ENCODE measurements around the gene MACROD2. TPM values are rescaled to one million over a fixed set of nuclear protein-coding genes. Genes with fewer than 3 reads are reported as not detected.
"Not testable (repeated sequence)": the region's sequence is repeated elsewhere in the genome, so short reads cannot be mapped to it uniquely, and the experiment has no call there.

MACROD2 gene
- total RNA-seq, 4 donors from 2014 or later = 2.1 to 28.1 (median 12.6) TPM

DNA sequence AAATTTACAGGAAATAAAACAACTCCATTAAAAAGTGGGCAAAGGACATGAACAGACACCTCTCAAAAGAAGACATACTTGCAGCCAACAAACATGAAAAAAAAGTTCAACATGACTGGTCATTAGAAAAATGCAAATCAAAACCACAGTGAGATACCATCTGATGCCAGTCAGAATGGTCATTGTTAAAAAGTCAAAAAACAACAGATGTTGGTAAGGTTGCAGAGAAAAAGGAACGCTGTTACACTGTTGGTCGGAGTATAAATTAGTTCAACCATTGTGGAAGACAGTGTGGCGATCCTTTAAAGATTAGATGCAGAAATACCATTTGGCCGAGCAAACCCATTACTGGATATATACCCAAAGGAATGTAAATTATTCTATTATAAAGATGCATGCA, 1200.1 kb downstream of the MACROD2 start:
- no peak overlapping the region for H3K27ac ChIP-seq
- H3K4me1 ChIP-seq = no peaks in the 10 kb centered on the region
- H3K4me3 ChIP-seq = no peak overlapping the region
- no peak for DNase-seq
- no peaks in the 10 kb centered on the region for H3K9me3 ChIP-seq
- H3K27me3 ChIP-seq = no peaks in the 10 kb centered on the region
- H3K36me3 ChIP-seq = no peaks in the 10 kb centered on the region
- intact Hi-C loops (cut with DNase I; ENCODE audit: low total_unique reads) = no loop called here
- no peak for TF ChIP-seq CTCF (IDR thresholded peaks at IDR 0.05)
- no peak for TF ChIP-seq POLR2A (IDR thresholded peaks at IDR 0.05)

DNA sequence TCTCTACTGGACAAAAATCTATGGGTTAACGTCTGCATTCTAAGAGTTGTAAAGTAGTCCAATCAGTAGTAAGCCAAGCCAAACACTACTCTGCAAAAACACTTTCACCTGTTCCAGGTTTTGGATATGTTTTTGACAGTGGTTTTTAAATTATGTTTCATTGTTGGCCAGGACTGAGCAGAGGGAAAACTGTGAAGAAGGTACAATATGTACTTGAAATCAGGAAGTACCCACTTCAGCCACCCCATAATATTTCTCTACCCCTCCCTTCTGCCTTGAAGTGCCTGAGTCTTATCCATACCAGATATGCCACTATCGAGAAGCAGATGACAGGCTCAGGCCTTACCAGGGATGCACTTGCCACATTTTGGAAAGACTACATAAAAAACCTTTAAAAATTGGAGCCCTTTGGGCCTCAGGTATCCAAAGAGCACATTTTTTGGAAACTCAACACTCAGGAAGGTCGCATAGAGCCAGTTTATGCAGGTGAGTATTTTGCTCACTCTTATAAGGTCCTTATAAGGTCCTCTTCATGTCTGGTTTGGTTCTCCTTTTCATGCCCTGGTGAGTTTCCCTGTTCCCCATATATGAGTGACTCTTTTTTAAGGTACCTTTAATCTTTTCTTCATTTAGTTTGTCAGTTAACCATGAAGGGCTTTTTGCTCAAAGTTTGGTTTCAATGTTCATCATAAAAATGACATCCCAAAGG, 1201.4 kb downstream of the MACROD2 start:
- intact Hi-C loops (cut with DNase I; ENCODE audit: low total_unique reads) = no loop called here
- no peaks in the 10 kb centered on the region for H3K9me3 ChIP-seq
- no peaks in the 10 kb centered on the region for H3K4me1 ChIP-seq
- H3K27ac ChIP-seq = no peak overlapping the region
- H3K4me3 ChIP-seq = no peak overlapping the region
- no peak for DNase-seq
- H3K36me3 ChIP-seq = no peaks in the 10 kb centered on the region
- H3K27me3 ChIP-seq = no peaks in the 10 kb centered on the region
- TF ChIP-seq CTCF (IDR thresholded peaks at IDR 0.05) = no peak
- no peak for TF ChIP-seq POLR2A (IDR thresholded peaks at IDR 0.05)

DNA sequence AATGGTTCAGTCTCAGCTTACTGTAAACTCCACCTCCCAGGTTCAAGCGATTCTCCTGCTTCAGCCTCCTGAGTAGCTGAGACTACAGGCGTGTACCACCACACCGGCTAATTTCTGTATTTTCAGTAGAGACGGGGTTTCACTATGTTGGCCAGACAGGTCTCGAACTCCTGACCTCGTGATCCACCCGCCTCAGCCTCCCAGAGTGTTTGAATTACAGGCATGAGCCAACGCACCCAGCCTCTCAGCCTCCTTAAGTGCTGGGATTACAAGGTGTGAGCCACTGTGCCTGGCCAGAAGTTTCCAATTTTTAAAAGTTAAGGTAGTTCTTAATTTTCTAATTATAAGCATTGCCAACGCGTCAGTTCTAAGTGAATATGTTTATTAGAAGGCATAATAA, 1202.7 kb downstream of the MACROD2 start:
- H3K27me3 ChIP-seq; H3K9me3 ChIP-seq; H3K4me1 ChIP-seq; DNase-seq; intact Hi-C loops (cut with DNase I; ENCODE audit: low total_unique reads); H3K4me3 ChIP-seq; H3K36me3 ChIP-seq; H3K27ac ChIP-seq: not testable (repeated sequence)

GRCh38 chr20:15199698-15200097, 1204.4 kb downstream of the MACROD2 start:
- TF ChIP-seq CTCF (IDR thresholded peaks at IDR 0.05) = no peak
- TF ChIP-seq POLR2A (IDR thresholded peaks at IDR 0.05) = no peak
- intact Hi-C loops (cut with DNase I; ENCODE audit: low total_unique reads) = no loop called here
- H3K9me3 ChIP-seq = no peaks in the 10 kb centered on the region
- DNase-seq = no peak
- no peak overlapping the region for H3K27ac ChIP-seq
- no peaks in the 10 kb centered on the region for H3K4me1 ChIP-seq
- no peak overlapping the region for H3K4me3 ChIP-seq
- H3K36me3 ChIP-seq = no peaks in the 10 kb centered on the region
- no peaks in the 10 kb centered on the region for H3K27me3 ChIP-seq

DNA sequence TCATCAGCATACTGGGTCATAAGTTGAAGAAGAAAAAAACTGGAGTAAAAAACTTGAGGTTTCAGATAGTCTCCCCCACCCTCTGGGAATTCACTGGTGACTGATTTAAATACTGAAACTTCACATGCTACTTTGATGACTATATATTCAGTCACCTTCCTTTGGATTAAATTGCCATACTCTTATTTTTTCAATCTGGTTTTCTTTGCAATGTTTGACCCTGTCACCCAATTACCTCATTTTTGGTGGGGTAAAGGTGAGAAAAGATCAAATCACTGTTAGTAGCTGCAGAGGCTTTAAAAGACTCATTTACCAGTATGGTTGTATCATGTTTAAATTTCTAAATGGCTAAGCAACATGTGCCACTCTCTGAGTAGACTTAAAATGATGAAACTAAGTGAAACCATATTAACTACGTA, 1204.8 kb downstream of the MACROD2 start:
- H3K4me3 ChIP-seq = no peak overlapping the region
- intact Hi-C loops (cut with DNase I; ENCODE audit: low total_unique reads) = no loop called here
- no peak overlapping the region for H3K27ac ChIP-seq
- H3K4me1 ChIP-seq = no peaks in the 10 kb centered on the region
- H3K9me3 ChIP-seq = no peaks in the 10 kb centered on the region
- H3K27me3 ChIP-seq = no peaks in the 10 kb centered on the region
- no peaks in the 10 kb centered on the region for H3K36me3 ChIP-seq
- DNase-seq = no peak
- TF ChIP-seq CTCF (IDR thresholded peaks at IDR 0.05) = no peak
- no peak for TF ChIP-seq POLR2A (IDR thresholded peaks at IDR 0.05)

GRCh38 chr20:15201602-15202001, 1206.3 kb downstream of the MACROD2 start:
- intact Hi-C loops (cut with DNase I; ENCODE audit: low total_unique reads) = no loop called here
- TF ChIP-seq CTCF (IDR thresholded peaks at IDR 0.05) (no peak), POLR2A (IDR thresholded peaks at IDR 0.05) (no peak)
- no peak for DNase-seq
- H3K27ac ChIP-seq = no peak overlapping the region
- H3K36me3 ChIP-seq = no peaks in the 10 kb centered on the region
- no peaks in the 10 kb centered on the region for H3K4me1 ChIP-seq
- H3K4me3 ChIP-seq = no peak overlapping the region
- H3K27me3 ChIP-seq = no peaks in the 10 kb centered on the region
- H3K9me3 ChIP-seq = no peaks in the 10 kb centered on the region

All from uterus (tissue), 4 donors.